Erythroblast (primary cell): ENCODE results near the gene TTLL5.

ENCODE experiments used
- GATA1 ChIP-seq: IDR thresholded peaks from 2 replicates; pipeline ENCODE4 v1.6.1; 2011; ENCODE audit warnings: low read depth, mild to moderate bottlenecking, control low read depth, low read length, moderate library complexity
- POLR2A ChIP-seq: IDR thresholded peaks from 2 replicates; pipeline ENCODE4 v1.6.1; 2011; ENCODE audit warnings: mild to moderate bottlenecking, low read length

DNA sequence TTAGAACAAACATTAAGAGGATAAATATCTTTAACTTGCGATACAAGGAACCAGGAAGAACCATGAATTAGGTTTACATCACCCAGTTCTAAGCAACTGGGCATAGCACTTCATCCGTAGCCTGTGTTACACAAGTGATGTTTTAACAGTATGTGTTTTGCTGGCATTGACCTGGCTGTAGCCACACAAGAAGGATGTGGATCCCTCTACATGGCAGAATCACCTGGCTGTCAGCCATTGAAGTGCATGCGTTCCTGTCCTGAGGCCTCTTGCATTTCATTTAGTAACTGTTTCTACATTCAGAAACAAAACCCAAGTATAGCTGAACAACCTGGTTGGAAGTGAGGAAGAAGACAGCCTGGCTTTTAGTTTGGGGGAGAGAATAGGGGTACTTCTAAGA is 248.6 kb downstream of the TTLL5 start:
- TF ChIP-seq GATA1: no peak
- no peak for TF ChIP-seq POLR2A
